ENCODE measurements around the gene BLZF1.

GRCh38 chr1:169383449-169383848, 15.5 kb downstream of the BLZF1 start:
- TF ChIP-seq, protein P1, sequence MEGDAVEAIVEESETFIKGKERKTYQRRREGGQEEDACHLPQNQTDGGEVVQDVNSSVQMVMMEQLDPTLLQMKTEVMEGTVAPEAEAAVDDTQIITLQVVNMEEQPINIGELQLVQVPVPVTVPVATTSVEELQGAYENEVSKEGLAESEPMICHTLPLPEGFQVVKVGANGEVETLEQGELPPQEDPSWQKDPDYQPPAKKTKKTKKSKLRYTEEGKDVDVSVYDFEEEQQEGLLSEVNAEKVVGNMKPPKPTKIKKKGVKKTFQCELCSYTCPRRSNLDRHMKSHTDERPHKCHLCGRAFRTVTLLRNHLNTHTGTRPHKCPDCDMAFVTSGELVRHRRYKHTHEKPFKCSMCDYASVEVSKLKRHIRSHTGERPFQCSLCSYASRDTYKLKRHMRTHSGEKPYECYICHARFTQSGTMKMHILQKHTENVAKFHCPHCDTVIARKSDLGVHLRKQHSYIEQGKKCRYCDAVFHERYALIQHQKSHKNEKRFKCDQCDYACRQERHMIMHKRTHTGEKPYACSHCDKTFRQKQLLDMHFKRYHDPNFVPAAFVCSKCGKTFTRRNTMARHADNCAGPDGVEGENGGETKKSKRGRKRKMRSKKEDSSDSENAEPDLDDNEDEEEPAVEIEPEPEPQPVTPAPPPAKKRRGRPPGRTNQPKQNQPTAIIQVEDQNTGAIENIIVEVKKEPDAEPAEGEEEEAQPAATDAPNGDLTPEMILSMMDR (IDR thresholded peaks at IDR 0.05), result no peak
- no peak for TF ChIP-seq EZH2 (IDR thresholded peaks at IDR 0.05; ENCODE audit: borderline replicate concordance, insufficient read depth, low read depth, low read length, poor library complexity, severe bottlenecking)
